Stimulated activated CD8-positive, alpha-beta memory T cell treated with anti-CD3 and anti-CD28 coated beads, Interleukin-12 subunit alpha, Interleukin-12 subunit beta, amount 100 ng/mL, for 24 hours (primary cell): ENCODE measurements around the gene STK32A.
"Not testable (repeated sequence)": the region's sequence is repeated elsewhere in the genome, so short reads cannot be mapped to it uniquely, and the experiment has no call there.

Experiments
- DNase-seq: peaks from one replicate; pipeline ENCODE4 v3.0.0-alpha.2; 2020; ENCODE audit errors: extremely low read depth

Gene STK32A

DNA sequence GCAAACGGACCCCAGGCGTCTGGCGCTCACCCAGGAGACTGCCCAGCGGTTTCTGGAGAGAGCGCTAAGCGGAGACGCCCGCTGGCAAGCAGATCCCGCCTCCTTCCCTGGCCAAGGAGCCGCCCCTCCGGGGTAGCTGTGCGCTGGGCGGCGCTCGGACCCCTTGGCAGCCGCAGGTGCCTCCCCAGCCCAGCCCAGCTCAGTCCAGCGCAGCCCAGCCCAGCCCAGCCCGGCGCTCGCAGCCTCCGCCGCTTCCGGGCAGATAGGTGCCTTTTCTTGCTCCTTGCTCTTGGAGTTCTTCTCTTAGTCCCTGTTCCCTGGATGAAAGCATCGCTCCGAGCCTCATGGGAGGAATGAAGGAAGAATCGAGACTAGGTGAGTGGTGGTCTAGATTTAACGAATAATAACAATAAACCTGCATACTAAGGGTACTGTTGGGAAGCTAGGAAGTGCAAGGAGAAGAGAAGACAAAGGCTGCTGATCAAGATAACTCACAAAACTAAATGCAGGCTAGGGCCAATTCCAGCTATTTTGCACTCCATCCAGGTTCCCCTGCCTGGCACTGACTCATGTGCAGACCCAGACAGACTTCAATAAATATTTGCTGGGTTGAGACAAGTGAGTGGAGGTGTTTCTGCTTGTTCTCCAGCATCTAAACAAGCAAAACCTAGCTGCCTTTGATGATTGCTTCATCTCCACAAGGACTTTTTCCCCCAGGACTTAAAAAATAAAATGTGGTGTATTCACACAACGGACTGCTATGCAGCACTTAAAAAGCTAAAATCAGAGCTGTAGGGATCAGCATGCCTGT is at the start of gene STK32A:
STK32A (plus strand) TSS at position 202 of the 811 bp plus-strand sequence. CDS start 4,609 bp downstream, outside the sequence.
- no peak for DNase-seq

DNA sequence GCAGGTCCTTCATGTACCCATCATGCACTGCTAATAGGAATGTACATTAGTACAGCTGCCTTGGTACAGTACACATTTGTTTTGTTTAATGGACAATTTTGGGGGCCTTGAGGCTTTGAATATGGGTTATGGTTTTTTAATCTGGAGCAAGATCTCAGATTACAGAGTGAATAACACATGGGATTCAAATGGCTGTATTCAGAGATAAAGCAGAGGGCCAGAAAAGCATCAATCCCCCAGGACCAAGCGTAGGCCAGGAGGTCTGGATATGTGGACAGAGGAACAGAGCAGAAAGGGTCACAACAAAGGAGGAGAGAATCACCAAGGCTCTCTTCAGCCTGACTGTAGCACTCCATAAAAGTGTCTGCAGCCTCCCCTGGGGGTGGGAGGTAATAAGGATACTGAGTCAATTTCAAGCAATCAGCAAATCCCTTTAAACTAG is 47.7 kb upstream of the STK32A start:
- no peak for DNase-seq

DNA sequence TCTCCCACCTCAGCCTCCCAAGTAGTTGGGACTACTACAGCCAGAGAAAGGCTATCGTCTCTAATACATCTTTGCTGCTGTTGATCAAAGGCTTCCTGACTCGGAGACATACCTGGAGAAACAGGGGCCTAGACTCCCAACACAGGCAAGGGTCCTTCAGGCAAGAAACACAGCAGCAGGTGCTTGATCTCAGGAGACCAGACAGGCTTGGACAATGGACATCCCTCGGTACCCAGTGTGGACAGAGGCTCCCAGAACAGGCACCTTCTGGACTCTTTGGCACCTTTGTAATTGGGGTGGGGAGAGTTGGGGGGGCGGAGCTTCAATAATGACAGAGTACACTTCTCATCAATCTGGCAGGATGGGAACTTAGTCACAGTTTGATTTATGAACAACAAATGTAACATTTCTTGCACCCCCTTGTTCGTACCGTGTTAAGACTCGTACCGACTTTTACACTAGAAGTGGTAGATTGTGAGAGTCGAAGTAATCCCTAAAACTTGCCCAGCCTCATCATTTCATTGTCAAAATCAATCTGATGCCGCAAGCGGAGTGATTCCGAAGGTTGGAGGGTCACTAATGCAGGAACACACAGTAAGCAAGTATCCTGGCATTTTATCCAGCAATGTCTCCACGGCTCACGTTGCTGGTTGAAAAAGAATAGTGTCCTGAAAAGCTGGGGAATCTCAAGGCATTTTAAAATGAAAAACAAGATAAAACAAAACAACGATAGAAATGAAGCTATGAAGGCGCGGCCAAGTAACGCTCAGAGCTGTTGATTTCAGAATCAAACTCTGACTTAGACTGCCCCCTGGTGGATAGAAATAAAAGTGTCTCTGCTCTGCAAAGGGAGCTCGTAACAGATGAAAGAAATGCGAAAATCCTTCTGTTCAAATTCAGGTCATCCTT is 46.4 kb upstream of the STK32A start:
- no peak for DNase-seq

DNA sequence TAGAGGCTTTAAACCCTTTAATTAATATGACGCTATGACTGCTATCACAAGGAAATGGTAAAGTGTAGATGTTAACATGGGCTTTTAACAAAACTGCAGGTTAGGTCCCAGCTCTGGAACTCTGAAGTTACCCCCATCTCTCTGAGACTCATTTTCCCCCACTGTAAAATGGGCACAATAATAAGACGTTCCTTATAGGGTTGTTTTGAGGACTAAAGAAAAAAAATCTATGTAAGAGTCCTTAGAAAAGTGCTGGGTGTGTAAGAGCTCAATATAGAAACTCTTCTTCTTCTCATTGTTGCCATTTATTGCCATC is 45.8 kb upstream of the STK32A start:
- DNase-seq: no peak

DNA sequence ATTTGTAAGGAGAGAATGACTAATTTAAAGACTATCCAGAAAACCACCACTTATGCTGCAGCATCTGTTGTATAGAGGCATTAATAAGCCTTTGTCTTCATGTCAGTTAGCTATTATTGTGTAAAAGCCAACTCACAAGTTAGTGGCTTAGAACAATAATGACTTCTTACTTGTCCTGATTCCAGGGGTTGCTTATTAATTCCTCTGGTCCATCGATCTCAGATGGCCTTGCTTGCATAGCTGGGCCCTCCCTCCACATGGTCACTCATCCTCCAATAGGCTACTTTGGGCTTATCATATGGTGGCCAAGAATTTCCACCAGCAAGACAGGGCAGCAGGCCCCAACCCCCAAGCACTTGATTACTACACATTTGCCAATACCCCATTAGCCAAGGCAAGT is 44.5 kb upstream of the STK32A start:
- no peak for DNase-seq

DNA sequence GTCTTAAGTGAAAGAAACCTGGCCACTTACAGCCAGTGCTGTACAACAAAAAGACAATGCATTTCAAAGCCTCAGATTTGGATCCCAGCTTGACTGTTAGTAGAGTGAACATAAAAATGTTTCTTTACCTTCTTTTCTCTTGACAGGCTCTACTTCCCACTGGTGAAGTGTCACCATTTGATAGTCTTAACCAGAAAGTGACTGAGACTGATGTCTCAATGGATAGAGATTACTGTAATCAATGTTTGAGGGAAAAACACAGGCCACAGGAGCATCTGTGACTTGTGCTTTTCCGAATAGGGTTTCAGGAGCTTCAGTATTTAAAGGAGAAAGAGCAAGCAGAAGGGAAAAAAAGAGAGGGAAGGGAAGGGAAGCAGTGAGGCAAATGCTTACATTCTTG is 41.7 kb upstream of the STK32A start:
- no peak for DNase-seq

DNA sequence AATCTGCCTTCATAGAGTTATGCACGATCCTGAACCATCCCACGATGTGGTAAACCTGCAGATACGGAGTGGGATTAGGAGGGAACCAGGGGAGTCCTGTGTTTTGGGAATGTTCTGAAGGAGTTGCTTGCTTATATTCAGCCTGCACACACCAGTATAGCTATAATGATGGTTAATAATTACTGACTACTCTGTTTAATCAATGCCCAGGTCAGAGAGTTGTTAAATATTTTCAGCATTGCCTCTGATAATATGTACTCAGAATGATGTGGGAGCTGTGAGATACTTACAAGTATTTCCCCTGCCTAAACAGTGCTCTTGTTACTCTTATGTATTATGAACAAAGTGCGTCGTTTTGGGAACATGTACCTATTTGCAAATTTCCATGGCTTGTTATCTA is 34.8 kb upstream of the STK32A start:
- DNase-seq: no peak

DNA sequence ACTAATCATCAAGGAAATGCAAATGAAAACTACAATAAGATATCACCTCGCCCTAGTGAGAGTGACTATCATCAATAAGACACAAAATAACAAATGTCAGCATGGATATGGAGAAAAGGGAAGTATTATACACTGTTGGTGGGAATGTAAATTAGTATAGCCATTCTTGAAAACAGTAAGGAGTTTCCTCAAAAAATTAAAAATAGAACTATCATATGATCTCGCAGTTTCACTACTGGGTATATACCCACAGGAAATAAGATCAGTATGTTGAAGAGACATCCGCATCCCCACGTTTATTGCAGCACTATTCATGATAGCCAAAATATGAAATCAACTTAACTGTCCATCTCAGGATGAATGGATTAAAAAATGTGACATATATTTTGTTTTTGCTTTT is 31.6 kb upstream of the STK32A start:
- DNase-seq: no peak

DNA sequence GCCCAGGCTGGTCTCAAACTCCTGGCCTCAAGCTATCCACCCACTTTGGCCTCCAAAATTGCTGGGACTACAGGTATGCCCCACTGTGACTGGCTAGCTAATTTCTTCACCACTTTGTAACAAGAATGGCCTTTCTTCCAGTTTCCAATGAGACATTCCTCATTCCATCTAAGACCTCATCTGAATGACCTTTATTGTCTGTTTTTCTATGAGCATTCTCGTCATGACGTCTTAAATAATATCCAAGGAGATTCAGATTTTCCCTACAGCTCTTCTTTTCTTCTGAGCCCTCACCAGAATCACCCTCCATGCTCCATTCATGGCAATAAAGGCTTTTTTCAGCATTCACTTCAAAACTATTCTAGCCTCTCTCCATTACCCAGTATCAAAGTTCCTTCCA is 30.2 kb upstream of the STK32A start:
- DNase-seq: no peak

DNA sequence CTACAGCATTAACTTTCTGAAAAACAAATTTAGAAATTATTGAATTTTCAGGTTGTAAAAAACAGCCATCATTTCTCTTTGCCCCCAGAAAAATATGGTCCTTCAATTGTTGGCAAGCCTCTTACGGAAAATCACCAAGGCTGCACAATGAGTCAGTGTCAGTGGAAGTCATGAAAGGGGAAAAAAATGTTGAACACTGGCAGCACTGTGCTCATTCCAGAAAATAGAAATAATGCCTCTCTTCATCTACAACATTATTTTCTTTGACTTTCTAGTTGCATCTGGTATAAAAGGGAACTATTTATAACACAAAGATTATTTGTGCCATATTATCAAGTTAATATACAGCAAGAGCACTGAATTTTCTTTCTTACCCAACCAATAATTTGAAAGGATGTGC is 26.7 kb upstream of the STK32A start:
- DNase-seq: no peak

DNA sequence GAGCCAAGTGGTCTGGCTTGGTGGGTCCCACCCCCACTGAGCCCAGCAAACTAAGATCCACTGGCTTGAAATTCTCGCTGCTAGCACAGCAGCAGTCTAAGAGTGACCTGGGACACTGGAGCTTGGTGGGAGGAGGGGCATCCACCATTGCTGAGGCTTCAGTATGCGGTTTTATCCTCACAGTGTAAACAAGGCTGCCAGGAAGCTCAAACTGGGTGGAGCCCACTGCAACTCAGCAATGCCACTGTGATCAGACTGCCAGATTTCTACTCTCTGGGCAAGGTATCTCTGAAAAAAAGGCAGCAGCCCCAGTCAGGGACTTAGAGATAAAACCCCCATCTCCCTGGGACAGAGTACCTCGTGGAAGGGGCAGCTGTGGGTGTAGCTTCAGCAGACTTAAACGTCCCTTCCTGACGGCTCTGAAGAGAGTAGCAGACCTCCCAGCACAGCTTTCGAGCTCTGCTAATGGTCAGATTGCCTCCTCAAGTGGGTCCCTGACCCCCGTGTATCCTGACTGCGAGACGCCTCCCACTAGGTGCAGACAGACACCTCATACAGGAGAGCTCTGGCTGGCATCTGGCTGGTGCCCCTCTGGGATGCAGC is 18.2 kb upstream of the STK32A start:
- no peak for DNase-seq

DNA sequence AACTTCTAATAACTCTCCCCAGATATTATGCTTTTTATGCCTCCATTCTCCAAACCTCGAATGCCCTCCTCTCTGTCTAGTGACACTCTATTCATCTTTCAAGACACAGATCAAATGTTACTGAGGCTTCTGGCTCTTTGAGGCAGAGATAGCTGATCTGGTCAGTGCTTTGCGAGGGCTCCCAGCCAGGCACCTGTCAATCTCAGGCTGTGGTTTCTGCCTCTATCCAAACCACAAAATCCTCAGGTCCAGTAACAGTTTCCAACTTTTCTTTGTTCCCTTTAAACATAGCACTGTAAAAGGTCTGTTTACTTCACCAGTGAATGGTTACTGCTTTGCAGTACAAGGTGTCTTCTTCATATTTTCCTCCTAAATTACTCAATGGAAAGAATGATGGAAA is 11.5 kb upstream of the STK32A start:
- DNase-seq: no peak

DNA sequence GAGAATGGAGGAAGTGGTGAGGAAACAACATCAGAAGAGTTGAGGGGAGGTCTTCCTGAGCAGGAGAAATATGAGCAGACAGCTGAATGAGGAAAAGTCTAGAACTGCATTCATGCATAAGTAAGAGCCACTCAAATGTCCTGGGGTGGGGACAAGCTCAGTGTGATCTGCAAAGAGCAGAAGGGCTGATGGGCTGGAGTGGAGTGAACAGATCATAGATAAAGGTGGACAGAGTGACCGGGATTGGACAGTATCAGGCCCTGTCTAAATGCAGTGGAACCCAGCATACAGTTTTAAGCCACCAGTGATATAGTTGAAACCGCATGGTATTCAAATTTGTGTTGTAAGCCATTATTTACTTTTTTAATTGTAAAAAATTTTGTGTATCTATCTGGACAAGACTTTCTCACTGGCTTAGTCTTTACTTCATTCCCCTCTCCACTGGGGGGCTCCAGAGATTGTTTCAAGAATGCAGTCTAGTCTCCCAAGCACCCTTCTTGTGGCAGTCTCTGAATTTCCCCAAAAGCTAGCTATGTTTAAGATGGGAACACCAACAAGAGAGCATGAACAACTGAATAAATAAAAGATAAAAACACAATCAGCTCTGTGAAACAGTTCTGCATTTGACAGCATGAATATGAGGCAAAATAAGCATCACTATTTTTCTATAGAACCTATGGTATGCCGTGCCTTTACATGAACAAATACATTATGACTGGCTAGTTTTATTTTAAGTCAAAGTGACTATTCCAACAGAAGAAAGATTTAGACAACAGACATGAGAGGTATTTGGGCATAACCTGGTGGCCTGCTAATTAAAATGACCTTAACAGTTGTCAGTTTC is 10.7 kb upstream of the STK32A start:
- no peak for DNase-seq

DNA sequence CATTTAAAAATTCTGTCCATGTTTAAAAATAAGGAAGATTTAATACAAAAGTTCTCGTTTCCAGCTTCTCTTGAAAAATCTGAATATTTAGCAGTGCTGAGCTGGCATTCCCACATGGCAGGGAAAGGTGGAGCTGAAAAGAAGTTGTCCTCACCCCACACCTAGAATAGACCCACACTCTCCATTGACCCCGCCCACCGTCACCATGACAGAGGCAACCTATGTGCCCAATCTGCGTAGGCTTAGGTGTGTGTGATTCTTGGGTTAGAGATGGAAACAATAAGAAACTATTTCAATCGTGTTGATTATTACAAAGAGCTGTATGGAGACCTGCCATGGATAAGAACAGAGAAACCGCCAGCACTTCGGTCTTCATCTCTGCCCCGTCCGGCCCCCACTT is 8.9 kb upstream of the STK32A start:
- DNase-seq: no peak

DNA sequence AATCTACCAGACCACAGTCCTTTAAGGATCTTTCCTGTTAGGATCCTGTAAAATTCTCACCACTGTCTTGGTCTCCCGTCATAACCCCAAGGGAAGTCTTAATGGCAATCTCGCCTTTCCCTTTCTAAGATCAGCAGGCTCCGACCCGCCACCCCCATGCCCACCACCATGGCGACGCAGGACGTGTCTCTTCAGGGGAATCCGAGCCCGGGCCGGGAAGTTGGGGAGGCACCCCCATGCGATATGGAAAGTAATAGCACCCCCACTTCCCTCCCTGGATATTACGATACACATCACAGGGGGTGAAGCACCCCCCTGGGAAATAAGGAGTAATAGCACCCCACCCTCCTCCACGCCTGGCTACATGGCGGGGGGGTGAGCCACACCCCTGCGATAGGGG is 8.3 kb upstream of the STK32A start:
- DNase-seq: no peak

DNA sequence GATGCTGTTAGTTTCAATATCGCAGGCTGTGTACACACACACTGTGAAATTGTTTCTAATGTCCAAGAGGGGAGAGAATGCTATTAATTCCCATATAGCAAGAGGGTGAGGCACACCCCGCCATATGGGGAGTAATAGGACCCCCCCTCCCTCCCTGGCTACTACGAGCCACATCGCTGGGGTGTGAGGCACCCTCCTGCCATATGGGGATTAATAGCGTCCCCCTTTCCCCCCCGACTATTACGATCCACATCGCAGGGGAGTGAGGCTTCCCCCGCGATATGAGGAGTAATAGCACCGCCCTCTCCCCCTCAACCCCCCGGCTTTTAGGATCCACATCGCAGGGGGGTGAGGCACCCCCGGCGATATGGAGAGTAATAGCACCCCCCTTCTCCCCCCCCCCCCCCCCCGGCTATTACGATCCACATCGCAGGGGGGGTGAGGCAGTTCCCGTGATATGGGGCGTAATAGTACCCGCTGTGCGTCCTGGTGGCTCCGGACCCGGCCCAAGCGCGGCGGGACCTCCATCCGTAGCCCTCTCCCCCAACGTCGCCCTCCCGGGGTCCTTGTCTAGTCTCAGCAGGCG is 494 bp upstream of the STK32A start:
- DNase-seq: no peak

DNA sequence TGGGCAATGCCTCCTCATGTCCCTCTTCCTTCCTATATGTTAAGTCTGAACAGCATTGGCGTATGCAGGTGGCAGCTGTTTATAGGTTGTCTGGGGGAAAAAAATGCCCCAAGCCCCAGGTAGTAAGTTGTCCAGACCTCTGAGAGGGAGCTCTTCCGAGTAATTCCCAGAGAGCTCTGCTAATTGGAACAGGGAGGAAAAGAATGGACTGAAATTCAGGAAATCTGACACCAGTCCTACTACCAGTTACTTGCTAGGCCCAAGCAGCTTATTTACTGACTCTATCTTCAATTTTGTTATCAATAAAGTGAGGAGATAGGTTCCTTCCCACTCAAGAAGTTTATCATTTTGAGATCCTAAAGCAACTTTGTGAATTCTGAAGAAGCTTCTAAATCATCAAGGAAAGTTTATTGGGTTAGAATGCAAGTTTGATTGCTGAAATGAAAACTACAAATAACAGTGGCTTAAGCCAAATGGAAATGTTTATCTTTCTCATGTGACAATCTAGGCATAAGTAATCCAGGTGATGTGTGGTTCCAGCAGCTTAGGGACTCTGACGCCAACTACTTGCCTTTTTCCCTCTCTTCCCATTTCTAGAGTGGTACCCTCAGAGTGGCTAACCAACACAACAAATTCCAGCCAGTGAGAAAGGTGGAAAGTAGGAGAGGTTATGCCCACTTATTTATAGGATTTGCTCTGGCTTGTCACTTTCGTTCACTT is 5.6 kb downstream of the STK32A start:
- DNase-seq: no peak

DNA sequence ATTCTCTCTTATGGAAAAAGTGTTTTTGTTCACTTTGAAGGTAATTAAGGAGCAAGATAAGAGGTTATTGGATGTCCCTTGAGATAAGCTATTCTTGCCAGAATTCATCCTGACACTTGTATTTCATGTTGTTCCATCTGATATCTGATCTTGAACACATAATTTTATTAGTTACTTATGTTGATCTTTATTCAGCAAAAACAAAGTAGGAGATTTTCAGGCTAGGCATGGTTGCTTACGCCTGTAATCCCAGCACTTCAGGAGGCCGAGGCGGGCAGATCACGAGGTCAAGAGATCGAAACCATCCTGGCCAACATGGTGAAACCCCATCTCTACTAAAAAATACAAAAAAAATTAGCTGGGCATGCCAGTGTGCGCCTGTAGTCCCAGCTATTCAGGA is 8.4 kb downstream of the STK32A start:
- DNase-seq: not testable (repeated sequence)

DNA sequence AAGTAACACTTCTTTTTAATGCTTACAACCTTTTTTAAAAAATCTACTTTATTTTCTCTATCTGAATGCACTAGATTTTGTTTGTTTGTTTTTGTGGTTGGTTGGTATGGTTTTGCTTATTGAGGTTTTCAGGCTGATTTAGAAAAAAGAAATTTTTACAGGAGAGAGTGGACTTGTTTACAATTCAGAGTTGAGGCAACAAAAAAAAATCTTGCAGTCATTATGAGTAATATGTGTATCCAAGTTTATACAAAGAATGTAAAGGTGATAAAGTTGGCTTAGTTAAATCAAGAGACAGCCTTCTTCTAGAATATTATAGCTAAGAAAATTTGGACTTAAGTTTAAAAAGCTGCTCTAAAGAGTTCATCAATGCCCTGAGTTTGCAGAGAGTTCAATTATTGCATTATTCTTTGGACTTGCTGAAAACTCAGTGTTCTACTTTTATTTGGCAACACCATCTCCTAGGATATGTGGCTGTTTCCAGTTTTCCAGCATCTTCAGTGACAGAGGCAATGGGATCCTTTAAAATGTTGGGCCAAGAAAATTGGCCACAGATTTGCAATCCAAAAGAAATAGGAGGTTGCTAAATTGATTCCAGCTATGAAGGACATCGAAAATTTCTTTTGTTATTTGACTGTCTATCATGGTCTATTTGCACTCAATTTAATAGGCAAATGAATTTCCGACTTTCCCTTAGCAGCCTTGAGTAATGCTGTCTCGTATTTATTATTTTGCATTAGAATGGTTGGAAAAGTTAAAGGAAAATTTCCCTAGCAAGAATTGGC is 10.7 kb downstream of the STK32A start:
- DNase-seq: no peak

DNA sequence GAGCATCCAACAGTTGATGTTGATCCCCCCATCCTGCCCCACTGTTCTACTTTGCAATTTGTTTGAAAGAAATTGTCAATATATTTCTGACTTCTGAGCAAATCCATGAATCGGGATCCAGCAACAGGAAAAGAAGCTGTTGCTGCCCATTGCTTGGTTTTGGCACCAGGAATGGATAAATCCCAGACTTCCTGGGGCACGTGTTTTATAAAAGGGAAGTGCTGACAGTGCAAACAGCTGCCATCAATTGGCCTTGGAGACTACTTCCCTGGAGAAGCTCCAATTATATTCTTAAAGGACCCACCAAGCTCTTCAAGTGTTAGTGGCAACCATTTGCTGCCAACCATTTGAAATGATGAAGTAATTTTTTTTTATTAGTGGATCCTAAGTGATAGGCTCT is 13.7 kb downstream of the STK32A start:
- DNase-seq: no peak
